SK-N-SH (cell line): ENCODE measurements around the gene PRKCA.

Experiments
- EP300 ChIP-seq, 2 experiments: IDR thresholded peaks; 2 replicates each; pipeline versions ENCODE4 v1.4.0 to v1.6.1; 2012; ENCODE audit warnings: borderline replicate concordance in 1 of 2, low read depth in 1 of 2, low read length in 1 of 2
- GABPA ChIP-seq: IDR thresholded peaks from 2 replicates; pipeline ENCODE4 v1.4.0; 2012; ENCODE audit warnings: low read depth, mild to moderate bottlenecking
- MEF2A ChIP-seq: IDR thresholded peaks from 2 replicates; pipeline ENCODE4 v1.4.0; 2012; ENCODE audit warnings: low read depth, borderline replicate concordance
- NFIC ChIP-seq: IDR thresholded peaks from 2 replicates; pipeline ENCODE4 v1.4.0; 2012; ENCODE audit warnings: borderline replicate concordance
- POLR2AphosphoS5 ChIP-seq: IDR thresholded peaks from 2 replicates; pipeline ENCODE4 v1.6.1; 2012; ENCODE audit warnings: low read depth, low read length
- SMC3 ChIP-seq: IDR thresholded peaks from 2 replicates; pipeline ENCODE4 v1.6.1; 2012; ENCODE audit warnings: low read depth, low read length, improper control_type of control experiment
- YY1 ChIP-seq: IDR thresholded peaks from 2 replicates; pipeline ENCODE4 v1.4.0; 2012; ENCODE audit warnings: low read depth, mild to moderate bottlenecking
- TF ChIP-seq, protein P1 (sequence below): fragments of 200-600 bp; sonication (generic); IDR thresholded peaks from 2 replicates; pipeline ENCODE4 v1.6.1; 2017; ENCODE audit warnings: antibody characterized with exemption, mild to moderate bottlenecking, moderate library complexity
- TF ChIP-seq, protein P2 (sequence below): IDR thresholded peaks from 2 replicates; pipeline ENCODE4 v1.6.1; 2012; ENCODE audit warnings: mild to moderate bottlenecking, low read depth, low read length, moderate library complexity

DNA sequence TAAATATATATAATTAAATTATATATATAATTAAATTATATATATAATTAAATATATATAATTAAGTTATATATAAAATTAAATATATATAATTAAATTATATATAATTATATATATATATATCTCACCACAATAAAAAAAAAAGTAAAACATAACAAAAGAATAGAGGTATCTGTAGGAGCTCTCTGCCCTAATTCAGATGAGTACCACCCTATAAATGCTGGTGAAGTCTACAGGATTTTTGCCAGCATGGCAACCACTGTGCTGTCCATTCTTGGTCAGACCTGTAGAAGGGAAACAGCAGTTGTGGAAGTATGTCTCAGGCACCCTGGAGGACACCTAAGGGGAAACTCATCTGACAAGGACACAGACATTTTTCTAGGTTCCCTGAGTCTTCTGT lies 259.7 kb downstream of the PRKCA start:
- no peak for TF ChIP-seq MEF2A
- no peak for TF ChIP-seq NFIC
- no peak for TF ChIP-seq YY1
- TF ChIP-seq EP300 (IDR thresholded peaks at IDR 0.05; ENCODE audit: borderline replicate concordance in 1 of 2, low read depth in 1 of 2, low read length in 1 of 2), result no peak
- TF ChIP-seq, protein P1, sequence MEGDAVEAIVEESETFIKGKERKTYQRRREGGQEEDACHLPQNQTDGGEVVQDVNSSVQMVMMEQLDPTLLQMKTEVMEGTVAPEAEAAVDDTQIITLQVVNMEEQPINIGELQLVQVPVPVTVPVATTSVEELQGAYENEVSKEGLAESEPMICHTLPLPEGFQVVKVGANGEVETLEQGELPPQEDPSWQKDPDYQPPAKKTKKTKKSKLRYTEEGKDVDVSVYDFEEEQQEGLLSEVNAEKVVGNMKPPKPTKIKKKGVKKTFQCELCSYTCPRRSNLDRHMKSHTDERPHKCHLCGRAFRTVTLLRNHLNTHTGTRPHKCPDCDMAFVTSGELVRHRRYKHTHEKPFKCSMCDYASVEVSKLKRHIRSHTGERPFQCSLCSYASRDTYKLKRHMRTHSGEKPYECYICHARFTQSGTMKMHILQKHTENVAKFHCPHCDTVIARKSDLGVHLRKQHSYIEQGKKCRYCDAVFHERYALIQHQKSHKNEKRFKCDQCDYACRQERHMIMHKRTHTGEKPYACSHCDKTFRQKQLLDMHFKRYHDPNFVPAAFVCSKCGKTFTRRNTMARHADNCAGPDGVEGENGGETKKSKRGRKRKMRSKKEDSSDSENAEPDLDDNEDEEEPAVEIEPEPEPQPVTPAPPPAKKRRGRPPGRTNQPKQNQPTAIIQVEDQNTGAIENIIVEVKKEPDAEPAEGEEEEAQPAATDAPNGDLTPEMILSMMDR, result no peak
- TF ChIP-seq POLR2AphosphoS5, result no peak
- no peak for TF ChIP-seq GABPA
- no peak for TF ChIP-seq SMC3
- TF ChIP-seq, protein P2, sequence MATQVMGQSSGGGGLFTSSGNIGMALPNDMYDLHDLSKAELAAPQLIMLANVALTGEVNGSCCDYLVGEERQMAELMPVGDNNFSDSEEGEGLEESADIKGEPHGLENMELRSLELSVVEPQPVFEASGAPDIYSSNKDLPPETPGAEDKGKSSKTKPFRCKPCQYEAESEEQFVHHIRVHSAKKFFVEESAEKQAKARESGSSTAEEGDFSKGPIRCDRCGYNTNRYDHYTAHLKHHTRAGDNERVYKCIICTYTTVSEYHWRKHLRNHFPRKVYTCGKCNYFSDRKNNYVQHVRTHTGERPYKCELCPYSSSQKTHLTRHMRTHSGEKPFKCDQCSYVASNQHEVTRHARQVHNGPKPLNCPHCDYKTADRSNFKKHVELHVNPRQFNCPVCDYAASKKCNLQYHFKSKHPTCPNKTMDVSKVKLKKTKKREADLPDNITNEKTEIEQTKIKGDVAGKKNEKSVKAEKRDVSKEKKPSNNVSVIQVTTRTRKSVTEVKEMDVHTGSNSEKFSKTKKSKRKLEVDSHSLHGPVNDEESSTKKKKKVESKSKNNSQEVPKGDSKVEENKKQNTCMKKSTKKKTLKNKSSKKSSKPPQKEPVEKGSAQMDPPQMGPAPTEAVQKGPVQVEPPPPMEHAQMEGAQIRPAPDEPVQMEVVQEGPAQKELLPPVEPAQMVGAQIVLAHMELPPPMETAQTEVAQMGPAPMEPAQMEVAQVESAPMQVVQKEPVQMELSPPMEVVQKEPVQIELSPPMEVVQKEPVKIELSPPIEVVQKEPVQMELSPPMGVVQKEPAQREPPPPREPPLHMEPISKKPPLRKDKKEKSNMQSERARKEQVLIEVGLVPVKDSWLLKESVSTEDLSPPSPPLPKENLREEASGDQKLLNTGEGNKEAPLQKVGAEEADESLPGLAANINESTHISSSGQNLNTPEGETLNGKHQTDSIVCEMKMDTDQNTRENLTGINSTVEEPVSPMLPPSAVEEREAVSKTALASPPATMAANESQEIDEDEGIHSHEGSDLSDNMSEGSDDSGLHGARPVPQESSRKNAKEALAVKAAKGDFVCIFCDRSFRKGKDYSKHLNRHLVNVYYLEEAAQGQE, result no peak
